Lower lobe of right lung (tissue), 2 donors: ENCODE data around the gene TCF7L1. TPM values are rescaled to one million over a fixed set of nuclear protein-coding genes. Genes with fewer than 3 reads are reported as not detected.
A peak's percentile ranks its signal among the peaks of the same experiment; 100 is the strongest.
"Not testable (repeated sequence)": the region's sequence is repeated elsewhere in the genome, so short reads cannot be mapped to it uniquely, and the experiment has no call there.

Experiments
- ATAC-seq, 2 donors: fragments of 200-7000 bp; cut with Tn5 transposase; one replicate each; pipeline ENCODE4 v1.9.1; 2020 to 2022; ENCODE audit warnings: mild to moderate bottlenecking in 2 of 2, moderate library complexity in 2 of 2
- DNase-seq: peaks from one replicate; pipeline ENCODE4 v3.0.0-alpha.2; 2020
- H3K27ac ChIP-seq: fragments of 200-600 bp; one replicate; pipeline ENCODE4 v1.8.0; 2022
- H3K27me3 ChIP-seq: fragments of 200-600 bp; one replicate; pipeline ENCODE4 v1.8.0; 2022; ENCODE audit warnings: low read depth
- H3K36me3 ChIP-seq: fragments of 200-600 bp; one replicate; pipeline ENCODE4 v1.8.0; 2022; ENCODE audit warnings: mild to moderate bottlenecking
- H3K4me1 ChIP-seq: fragments of 200-600 bp; one replicate; pipeline ENCODE4 v1.8.0; 2022
- H3K4me3 ChIP-seq: fragments of 200-600 bp; one replicate; pipeline ENCODE4 v1.8.0; 2022; ENCODE audit warnings: mild to moderate bottlenecking
- H3K9me3 ChIP-seq: fragments of 200-600 bp; one replicate; pipeline ENCODE4 v1.8.0; 2022
- intact Hi-C: fragments of 100-400 bp; cut with DNase I; formaldehyde crosslinking; loops from one replicate; pipeline ENCODE4 v1.11.0; 2022
- total RNA-seq: library from RNA; stranded (reverse); fragmentation: NEBNext Ultra II Directional; extraction: Animal tissue kit (Norgen Biotek cat#: 25700); gene quantifications from one replicate; pipeline ENCODE4 v1.2.1, GENCODE V29; 2021
- TF ChIP-seq, protein P1 (sequence below): fragments of 200-600 bp; IDR thresholded peaks from one replicate; pipeline ENCODE4 v1.8.0; 2022; ENCODE audit warnings: antibody characterized with exemption, mild to moderate bottlenecking
- donor health status: DM: no; HTN: yes; CAD: no; lungs with severe emphysema.

Gene TCF7L1
- total RNA-seq, 1 donor from 2014 or later, result 17.1 TPM

GRCh38 chr2:85308896-85309555 is 175.8 kb downstream of the TCF7L1 start:
- Histone ChIP-seq H3K4me3 (no peak overlapping the region), H3K27ac (peak overlapping the region; percentile 46), H3K9me3 (no peaks in the 10 kb centered on the region), H3K4me1 (peaks cover 26% of the 10 kb centered on the region), H3K27me3 (no peaks in the 10 kb centered on the region), H3K36me3 (peaks cover 45% of the 10 kb centered on the region)
- intact Hi-C loops, result no loop called here
- TF ChIP-seq, protein P1, sequence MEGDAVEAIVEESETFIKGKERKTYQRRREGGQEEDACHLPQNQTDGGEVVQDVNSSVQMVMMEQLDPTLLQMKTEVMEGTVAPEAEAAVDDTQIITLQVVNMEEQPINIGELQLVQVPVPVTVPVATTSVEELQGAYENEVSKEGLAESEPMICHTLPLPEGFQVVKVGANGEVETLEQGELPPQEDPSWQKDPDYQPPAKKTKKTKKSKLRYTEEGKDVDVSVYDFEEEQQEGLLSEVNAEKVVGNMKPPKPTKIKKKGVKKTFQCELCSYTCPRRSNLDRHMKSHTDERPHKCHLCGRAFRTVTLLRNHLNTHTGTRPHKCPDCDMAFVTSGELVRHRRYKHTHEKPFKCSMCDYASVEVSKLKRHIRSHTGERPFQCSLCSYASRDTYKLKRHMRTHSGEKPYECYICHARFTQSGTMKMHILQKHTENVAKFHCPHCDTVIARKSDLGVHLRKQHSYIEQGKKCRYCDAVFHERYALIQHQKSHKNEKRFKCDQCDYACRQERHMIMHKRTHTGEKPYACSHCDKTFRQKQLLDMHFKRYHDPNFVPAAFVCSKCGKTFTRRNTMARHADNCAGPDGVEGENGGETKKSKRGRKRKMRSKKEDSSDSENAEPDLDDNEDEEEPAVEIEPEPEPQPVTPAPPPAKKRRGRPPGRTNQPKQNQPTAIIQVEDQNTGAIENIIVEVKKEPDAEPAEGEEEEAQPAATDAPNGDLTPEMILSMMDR, result no peak
- peak; percentile 53 to 58 for ATAC-seq
- DNase-seq, result peak; percentile 63

DNA sequence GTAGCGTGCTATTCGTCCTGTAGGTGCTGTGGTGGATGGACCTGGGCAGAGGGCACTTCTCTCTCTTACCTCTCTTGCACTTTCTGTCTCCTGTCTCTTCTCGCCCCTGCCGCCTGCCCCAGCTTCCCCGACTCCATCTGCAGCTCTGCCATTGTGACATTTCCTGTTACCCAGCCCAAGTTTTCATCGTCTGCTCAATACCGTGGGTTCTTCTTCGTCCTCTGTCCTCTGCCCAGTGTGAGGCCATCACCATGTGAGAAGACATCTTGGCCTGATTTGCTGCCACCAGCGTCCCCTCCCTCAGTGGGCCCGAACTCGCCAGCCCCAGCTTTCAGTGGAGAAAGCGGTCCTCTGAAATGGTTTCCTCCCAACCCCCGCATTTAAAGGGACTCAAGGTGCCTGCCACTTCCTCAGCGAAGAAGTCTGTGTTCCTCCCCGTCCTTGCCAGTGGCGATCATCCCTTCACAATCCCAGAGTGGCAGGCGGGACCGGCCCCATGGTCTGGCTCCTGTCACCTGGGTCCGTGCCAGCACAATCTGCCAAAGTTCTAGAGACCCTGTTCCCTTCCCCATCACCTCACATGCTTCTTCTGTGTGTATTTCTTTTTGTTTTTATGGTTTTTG is 176.6 kb downstream of the TCF7L1 start:
- Histone ChIP-seq H3K36me3 (peaks cover 48% of the 10 kb centered on the region), H3K4me1 (peaks cover 26% of the 10 kb centered on the region), H3K9me3 (no peaks in the 10 kb centered on the region), H3K4me3 (peak overlapping the region; percentile 15), H3K27me3 (no peaks in the 10 kb centered on the region), H3K27ac (peak overlapping the region; percentile 27)
- ATAC-seq, result peak in 1 of 2 donors; percentile 20
- intact Hi-C loops, result no loop called here
- TF ChIP-seq, protein P1, result no peak
- DNase-seq, result no peak

DNA sequence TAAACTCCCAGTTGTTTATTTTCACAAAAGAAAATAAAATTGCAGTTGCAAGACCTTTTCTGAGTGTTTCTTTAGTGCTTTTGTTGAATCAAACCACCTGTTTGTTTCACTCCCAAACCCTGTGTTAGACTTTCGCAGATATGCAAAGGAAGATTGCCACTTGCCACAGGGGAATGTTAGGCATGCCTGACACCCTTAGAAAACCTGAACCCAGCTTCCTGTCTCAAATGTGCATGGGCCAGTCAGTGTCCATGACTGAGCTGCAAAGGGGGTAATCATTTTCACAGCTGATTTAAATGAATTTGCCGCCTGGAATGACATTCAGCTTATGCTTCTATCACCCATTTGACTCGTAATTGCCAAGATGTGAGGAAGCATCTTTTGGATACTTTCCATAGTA is 177.1 kb downstream of the TCF7L1 start:
- Histone ChIP-seq H3K27ac (peak overlapping the region; percentile 27), H3K36me3 (peaks cover 50% of the 10 kb centered on the region), H3K4me3 (no peak overlapping the region), H3K4me1 (peaks cover 26% of the 10 kb centered on the region), H3K27me3 (no peaks in the 10 kb centered on the region), H3K9me3 (no peaks in the 10 kb centered on the region)
- TF ChIP-seq, protein P1, result no peak
- ATAC-seq, result no peak
- no peak for DNase-seq
- intact Hi-C loops, result no loop called here

DNA sequence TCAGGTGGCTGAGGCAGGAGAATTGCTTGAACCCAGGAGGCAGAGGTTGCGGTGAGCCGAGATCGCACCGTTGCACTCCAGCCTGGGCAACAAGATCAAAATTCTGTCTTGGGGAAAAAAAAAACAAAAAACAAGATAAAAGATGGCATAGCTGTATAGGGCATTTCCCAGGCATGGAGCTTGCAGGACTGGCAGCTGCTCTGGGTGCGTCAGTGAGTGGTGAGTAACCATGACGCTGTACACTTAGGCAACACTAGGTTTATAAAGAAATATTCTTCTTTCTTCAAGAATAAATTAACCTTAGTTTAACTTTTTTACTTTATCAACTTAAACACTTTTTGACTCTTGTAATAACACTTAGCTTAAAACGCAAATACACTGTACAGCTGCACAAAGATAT is 179.2 kb downstream of the TCF7L1 start:
- ATAC-seq (no peak), DNase-seq (no peak)
- H3K4me3 ChIP-seq, result no peak overlapping the region
- no peaks in the 10 kb centered on the region for H3K27me3 ChIP-seq
- no peaks in the 10 kb centered on the region for H3K9me3 ChIP-seq
- intact Hi-C loops, result no loop called here
- TF ChIP-seq, protein P1, result no peak
- H3K27ac ChIP-seq, result no peak overlapping the region
- H3K36me3 ChIP-seq, result peaks cover 46% of the 10 kb centered on the region
- peaks cover 26% of the 10 kb centered on the region for H3K4me1 ChIP-seq

GRCh38 chr2:85314884-85315242 is 181.7 kb downstream of the TCF7L1 start:
- no peak overlapping the region for H3K27ac ChIP-seq
- no peak overlapping the region for H3K4me3 ChIP-seq
- intact Hi-C loops, result no loop called here
- TF ChIP-seq, protein P1, result no peak
- no peak for DNase-seq
- ATAC-seq, result no peak
- no peaks in the 10 kb centered on the region for H3K27me3 ChIP-seq
- H3K36me3 ChIP-seq, result peaks cover 64% of the 10 kb centered on the region
- H3K9me3 ChIP-seq, result no peaks in the 10 kb centered on the region
- H3K4me1 ChIP-seq, result peaks cover 24% of the 10 kb centered on the region

- H3K4me3 ChIP-seq, ATAC-seq, H3K9me3 ChIP-seq, DNase-seq, H3K27me3 ChIP-seq, H3K27ac ChIP-seq, intact Hi-C loops: not testable (repeated sequence)
- H3K4me1 ChIP-seq, result peaks cover 31% of the 10 kb centered on the region
- H3K36me3 ChIP-seq, result peaks cover 75% of the 10 kb centered on the region
These were observed 182.7 kb downstream of the TCF7L1 start for GRCh38 chr2:85315921-85316320.
